ENCODE results near the gene EIF2AK3.
"Not testable (repeated sequence)": the region's sequence is repeated elsewhere in the genome, so short reads cannot be mapped to it uniquely, and the experiment has no call there.

Gene EIF2AK3

DNA sequence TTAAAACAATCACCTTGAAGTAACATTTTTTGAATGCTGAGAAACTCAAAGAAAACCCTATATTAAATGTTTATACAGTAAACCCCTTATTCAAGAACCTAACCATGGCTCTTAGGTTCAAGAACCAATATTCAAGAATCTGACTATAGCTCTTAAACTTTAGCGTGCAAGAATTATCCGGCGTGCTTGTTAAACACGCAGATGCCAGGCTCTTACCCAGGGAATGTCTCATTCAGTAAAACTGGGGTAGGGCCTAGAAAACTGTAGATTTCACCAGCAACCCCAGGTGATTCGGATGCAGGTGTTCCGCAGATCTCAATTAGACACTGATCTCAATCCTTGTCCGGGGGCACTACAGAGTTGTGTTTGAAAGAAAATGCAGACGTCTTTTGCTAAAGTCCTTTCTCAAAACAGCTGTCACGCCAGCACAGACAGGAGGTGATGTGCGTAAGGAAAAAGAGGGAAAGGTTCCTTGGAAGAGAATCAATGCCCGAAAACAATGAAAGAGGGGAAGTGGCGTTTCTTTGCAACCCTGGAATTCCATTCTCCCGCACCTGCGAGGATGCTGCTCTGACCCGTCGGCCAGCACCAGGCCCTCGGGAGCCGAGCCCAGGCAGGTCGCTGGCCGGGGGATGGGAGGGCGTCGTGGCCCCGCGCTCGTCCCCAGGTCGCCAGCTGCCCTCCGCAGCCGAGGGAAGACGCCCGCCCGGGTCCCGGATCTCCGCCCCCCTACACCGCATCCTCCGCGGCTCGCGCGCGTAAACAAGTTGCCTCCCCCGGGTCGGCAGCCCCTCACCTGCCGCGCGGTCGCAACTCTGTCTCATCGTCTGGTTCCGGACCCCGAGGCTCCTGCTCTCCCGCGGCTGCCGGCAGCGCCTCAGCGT, 851 bp downstream of the EIF2AK3 start:
- TF ChIP-seq, protein P1, sequence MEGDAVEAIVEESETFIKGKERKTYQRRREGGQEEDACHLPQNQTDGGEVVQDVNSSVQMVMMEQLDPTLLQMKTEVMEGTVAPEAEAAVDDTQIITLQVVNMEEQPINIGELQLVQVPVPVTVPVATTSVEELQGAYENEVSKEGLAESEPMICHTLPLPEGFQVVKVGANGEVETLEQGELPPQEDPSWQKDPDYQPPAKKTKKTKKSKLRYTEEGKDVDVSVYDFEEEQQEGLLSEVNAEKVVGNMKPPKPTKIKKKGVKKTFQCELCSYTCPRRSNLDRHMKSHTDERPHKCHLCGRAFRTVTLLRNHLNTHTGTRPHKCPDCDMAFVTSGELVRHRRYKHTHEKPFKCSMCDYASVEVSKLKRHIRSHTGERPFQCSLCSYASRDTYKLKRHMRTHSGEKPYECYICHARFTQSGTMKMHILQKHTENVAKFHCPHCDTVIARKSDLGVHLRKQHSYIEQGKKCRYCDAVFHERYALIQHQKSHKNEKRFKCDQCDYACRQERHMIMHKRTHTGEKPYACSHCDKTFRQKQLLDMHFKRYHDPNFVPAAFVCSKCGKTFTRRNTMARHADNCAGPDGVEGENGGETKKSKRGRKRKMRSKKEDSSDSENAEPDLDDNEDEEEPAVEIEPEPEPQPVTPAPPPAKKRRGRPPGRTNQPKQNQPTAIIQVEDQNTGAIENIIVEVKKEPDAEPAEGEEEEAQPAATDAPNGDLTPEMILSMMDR (conservative IDR thresholded peaks at IDR 0.05; ENCODE audit: low read length) = no peak
- H3K4me3 ChIP-seq (ENCODE audit: low read length) = peak overlapping the region; percentile 94
- peak; percentile 24 for DNase-seq (ENCODE audit: low read depth)

DNA sequence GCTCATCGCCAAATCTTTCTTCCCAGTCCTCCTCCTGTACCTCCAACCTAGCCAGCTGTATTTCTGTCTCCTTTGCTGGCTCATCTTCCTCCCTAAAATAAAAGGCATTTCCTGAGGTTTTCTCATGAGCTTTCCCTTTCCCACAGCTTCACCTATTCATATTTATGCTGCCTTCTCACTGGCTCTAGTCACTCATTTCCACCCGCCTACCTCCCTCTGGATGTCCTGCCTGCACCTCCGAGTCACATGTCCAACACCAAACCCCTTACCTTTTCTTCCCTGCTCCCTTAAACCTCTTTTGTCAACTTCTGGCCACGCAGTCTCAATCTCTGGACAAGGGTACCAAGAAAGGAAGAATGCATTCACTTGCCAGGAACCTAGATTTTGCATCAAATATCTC, 2.8 kb downstream of the EIF2AK3 start:
- H3K4me3 ChIP-seq (ENCODE audit: low read length) = no peak overlapping the region
- TF ChIP-seq, protein P1 (conservative IDR thresholded peaks at IDR 0.05; ENCODE audit: low read length) = no peak
- DNase-seq (ENCODE audit: low read depth) = no peak

DNA sequence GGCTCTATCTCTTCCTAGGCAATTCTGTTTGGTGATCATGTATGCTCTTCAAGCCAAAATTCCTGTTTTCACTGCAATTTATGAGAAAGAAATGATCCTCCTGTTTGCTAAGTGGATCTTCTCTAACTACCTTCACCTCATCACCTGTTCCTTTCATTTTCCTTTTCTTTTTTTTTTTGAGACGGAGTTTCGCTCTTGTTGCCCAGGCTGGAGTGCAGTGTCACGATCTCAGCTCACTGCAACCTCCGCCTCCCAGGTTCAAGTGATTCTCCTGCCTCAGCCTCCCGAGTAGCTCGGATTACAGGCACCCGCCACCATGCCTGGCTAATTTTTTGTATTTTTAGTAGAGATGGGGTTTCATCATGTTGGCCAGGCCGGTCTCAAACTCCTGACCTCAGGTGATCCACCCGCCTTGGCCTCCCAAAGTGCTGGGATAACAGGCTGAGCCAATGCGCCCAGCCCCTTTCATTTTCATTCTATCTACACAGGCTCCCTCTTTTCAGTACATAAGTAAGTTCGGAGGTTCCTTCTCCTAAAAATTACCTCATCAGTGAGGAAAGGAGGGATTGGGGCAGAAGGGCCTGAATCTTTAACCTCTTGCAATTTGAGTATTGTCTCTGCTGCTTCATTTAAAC, 3.3 kb downstream of the EIF2AK3 start:
- not testable (repeated sequence) for DNase-seq (ENCODE audit: low read depth); H3K4me3 ChIP-seq (ENCODE audit: low read length)

DNA sequence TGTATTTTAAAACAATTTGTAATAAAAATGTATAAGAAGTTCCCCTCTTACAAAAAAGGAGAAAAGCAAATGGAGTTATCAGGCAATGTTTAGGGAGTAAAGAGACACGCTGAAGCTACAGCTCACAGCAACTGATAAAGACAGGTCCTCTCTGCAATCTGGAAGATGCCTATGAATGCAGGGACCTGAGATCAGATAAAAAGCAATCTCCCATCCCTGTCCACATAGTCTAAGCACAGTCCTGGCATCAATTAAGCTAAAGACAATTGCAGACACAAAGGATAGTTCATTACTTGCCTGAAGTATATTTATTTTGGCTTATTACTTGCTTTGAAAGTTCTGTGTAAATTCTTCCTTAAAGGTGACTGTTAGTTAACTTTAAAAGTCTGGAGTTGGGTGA, 5.0 kb downstream of the EIF2AK3 start:
- TF ChIP-seq, protein P1 (conservative IDR thresholded peaks at IDR 0.05; ENCODE audit: low read length) = no peak
- no peak for DNase-seq (ENCODE audit: low read depth)
- H3K4me3 ChIP-seq (ENCODE audit: low read length) = no peak overlapping the region

DNA sequence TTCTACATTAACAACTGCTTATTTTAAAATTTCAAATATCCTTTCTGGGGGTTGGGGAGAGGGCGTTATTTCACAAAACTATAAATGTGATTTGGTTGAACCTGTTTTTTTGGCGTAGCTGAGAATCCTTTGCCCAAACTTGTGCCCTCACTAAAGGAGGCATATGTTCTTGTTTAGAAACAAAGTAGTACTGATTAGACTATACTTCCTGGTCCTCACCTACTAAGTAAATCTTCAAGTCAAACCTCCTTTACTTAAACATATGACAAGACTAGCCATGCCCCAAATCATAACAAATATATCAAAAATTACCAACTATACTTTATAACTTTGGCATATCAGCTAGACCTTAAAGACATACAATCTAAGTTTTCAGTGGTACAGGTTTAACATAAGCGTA, 5.8 kb downstream of the EIF2AK3 start:
- TF ChIP-seq, protein P1 (conservative IDR thresholded peaks at IDR 0.05; ENCODE audit: low read length) = no peak
- DNase-seq (ENCODE audit: low read depth) = no peak
- H3K4me3 ChIP-seq (ENCODE audit: low read length) = no peak overlapping the region

DNA sequence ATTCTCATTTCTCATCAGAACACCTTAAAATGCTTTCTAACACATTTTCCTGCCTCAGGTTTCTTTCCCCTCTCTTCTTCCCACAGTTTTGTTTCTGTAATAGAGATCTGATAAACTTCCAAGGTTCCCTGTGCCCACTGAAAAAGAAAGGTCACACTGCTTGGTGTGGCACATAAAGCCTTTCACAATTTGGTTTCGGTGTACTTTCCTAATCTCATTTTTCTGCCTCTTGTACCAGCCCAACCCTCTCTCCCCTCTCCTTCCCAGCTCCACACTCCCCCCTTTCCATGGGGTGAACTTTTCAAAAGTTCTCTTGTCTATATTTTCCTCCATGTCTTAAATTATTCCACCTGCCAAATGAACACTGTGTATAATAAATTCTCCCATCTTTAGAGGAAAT, 7.2 kb downstream of the EIF2AK3 start:
- TF ChIP-seq, protein P1 (conservative IDR thresholded peaks at IDR 0.05; ENCODE audit: low read length) = no peak
- H3K4me3 ChIP-seq (ENCODE audit: low read length) = no peak overlapping the region

DNA sequence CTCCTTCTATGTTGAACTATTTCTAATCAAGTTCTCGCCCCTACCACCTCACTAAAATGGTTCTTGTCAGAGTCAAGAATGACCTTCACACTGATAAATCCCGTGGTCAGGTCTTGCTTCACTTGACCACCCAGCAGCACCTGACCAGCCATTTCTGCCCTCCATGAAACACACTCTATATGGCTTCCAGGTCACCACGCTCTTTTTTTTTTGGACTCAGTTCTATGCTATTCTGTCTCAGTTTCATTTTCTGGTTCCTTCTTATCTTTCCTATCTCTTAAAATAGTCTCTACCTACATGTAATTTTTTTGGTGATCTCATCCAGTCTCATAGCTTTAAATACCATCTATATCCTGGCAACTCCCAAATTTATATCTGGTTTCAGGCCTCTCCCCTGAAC, 11.4 kb downstream of the EIF2AK3 start:
- no peak for DNase-seq (ENCODE audit: low read depth)
- H3K4me3 ChIP-seq (ENCODE audit: low read length) = no peak overlapping the region

More for the DNA sequence above, 7.2 kb downstream of the EIF2AK3 start:
- no peak for DNase-seq (ENCODE audit: low read depth)

More for the DNA sequence above, 11.4 kb downstream of the EIF2AK3 start:
- TF ChIP-seq, protein P1 (conservative IDR thresholded peaks at IDR 0.05; ENCODE audit: low read length) = no peak
